GM23338 (cell line): ENCODE results near the gene ITGAV.

Experiments
- CTCF ChIP-seq, 2 experiments: fragments of 200-600 bp in 1 of 2; sonication (generic) in 1 of 2; conservative IDR thresholded peaks; 2 replicates each; pipeline versions ENCODE4 v1.5.1 to v1.6.1; 2016 to 2017; ENCODE audit warnings: antibody characterized with exemption in 2 of 2, low read depth in 2 of 2, mild to moderate bottlenecking in 2 of 2, moderate library complexity in 1 of 2
- EZH2 ChIP-seq: fragments of 200-600 bp; sonication (generic); IDR thresholded peaks from one replicate; pipeline ENCODE4 v1.8.0; 2017; ENCODE audit warnings: antibody characterized with exemption, mild to moderate bottlenecking, low read depth; ENCODE audit not compliant: unreplicated experiment

- no peak for TF ChIP-seq EZH2
- no peak for TF ChIP-seq CTCF (conservative IDR thresholded peaks at IDR 0.05; ENCODE audit: low read depth in 2 of 2)
These were observed 138.8 kb downstream of the ITGAV start for GRCh38 chr2:186728631-186729030.
